HepG2 (cell line): Measurements from ENCODE around the gene RNASE7. TPM values are rescaled to one million over a fixed set of nuclear protein-coding genes. Genes with fewer than 3 reads are reported as not detected.

ENCODE experiments used
- AKAP8 ChIP-seq: sonication (generic); formaldehyde crosslinking; IDR thresholded peaks from 2 replicates; pipeline ENCODE4 v1.5.1; 2020; ENCODE audit warnings: mild to moderate bottlenecking, missing genetic modification reagents
- FOXO4 ChIP-seq: sonication (generic); formaldehyde crosslinking; conservative IDR thresholded peaks from 2 replicates; pipeline ENCODE4 v1.8.1; 2023; ENCODE audit warnings: missing genetic modification reagents
- HNRNPUL1 ChIP-seq: fragments of 200-400 bp; formaldehyde crosslinking; IDR thresholded peaks from 2 replicates; pipeline ENCODE4 v1.6.1; 2017; ENCODE audit warnings: low read depth, mild to moderate bottlenecking, low read length, moderate library complexity
- HOXA5 ChIP-seq: sonication (generic); formaldehyde crosslinking; IDR thresholded peaks from 2 replicates; pipeline ENCODE4 v1.4.0; 2020; ENCODE audit warnings: missing genetic modification reagents
- JUNB ChIP-seq: sonication (generic); formaldehyde crosslinking; IDR thresholded peaks from 2 replicates; pipeline ENCODE4 v1.8.0; 2022; ENCODE audit warnings: missing genetic modification reagents, mild to moderate bottlenecking, borderline replicate concordance
- KAT8 ChIP-seq: IDR thresholded peaks from 2 replicates; pipeline ENCODE4 v1.6.1; 2016; ENCODE audit warnings: missing genetic modification reagents, missing compliant biosample characterization
- KDM4B ChIP-seq: sonication (generic); formaldehyde crosslinking; IDR thresholded peaks from 2 replicates; pipeline ENCODE4 v1.4.0; 2020; ENCODE audit warnings: missing genetic modification reagents
- KDM5A ChIP-seq: fragments of 200-600 bp; sonication (generic); IDR thresholded peaks from 2 replicates; pipeline ENCODE4 v1.7.0; 2018; ENCODE audit warnings: antibody characterized with exemption, mild to moderate bottlenecking, low read length, borderline replicate concordance
- MNT ChIP-seq: fragments of 450-650 bp; IDR thresholded peaks from 2 replicates; pipeline ENCODE4 v1.6.1; 2016
- NRL ChIP-seq: sonication (generic); formaldehyde crosslinking; IDR thresholded peaks from 2 replicates; pipeline ENCODE4 v1.5.0; 2020; ENCODE audit warnings: missing genetic modification reagents, mild to moderate bottlenecking, moderate library complexity, borderline replicate concordance
- ONECUT2 ChIP-seq: sonication (generic); formaldehyde crosslinking; IDR thresholded peaks from 2 replicates; pipeline ENCODE4 v1.4.0; 2020; ENCODE audit warnings: missing genetic modification reagents
- PAWR ChIP-seq: sonication (generic); formaldehyde crosslinking; IDR thresholded peaks from 2 replicates; pipeline ENCODE4 v1.4.0; 2020; ENCODE audit warnings: missing genetic modification reagents, mild to moderate bottlenecking, borderline replicate concordance
- RFX1 ChIP-seq: fragments of 450-650 bp; IDR thresholded peaks from 2 replicates; pipeline ENCODE4 v1.6.1; 2017
- SALL2 ChIP-seq: sonication (generic); formaldehyde crosslinking; IDR thresholded peaks from 2 replicates; pipeline ENCODE4 v1.8.1; 2023; ENCODE audit warnings: mild to moderate bottlenecking, missing genetic modification reagents, inconsistent platforms
- SAP130 ChIP-seq: IDR thresholded peaks from 2 replicates; pipeline ENCODE4 v1.6.1; 2016; ENCODE audit warnings: low read depth
- SMC3 ChIP-seq: IDR thresholded peaks from 2 replicates; pipeline ENCODE4 v1.6.1; 2011; ENCODE audit warnings: low read length, improper control_type of control experiment
- THAP11 ChIP-seq: IDR thresholded peaks from 2 replicates; pipeline ENCODE4 v1.6.1; 2016; ENCODE audit warnings: missing biosample characterization, missing genetic modification reagents
- TRAFD1 ChIP-seq: sonication (generic); formaldehyde crosslinking; IDR thresholded peaks from 2 replicates; pipeline ENCODE4 v1.5.1; 2020; ENCODE audit warnings: missing genetic modification reagents, mild to moderate bottlenecking, borderline replicate concordance
- ZBTB49 ChIP-seq: sonication (generic); formaldehyde crosslinking; IDR thresholded peaks from 2 replicates; pipeline ENCODE4 v1.4.0; 2020; ENCODE audit warnings: missing genetic modification reagents, borderline replicate concordance
- ZNF253 ChIP-seq: sonication (generic); formaldehyde crosslinking; IDR thresholded peaks from 2 replicates; pipeline ENCODE4 v1.8.0; 2022; ENCODE audit warnings: mild to moderate bottlenecking, missing genetic modification reagents, borderline replicate concordance
- ZNF263 ChIP-seq: sonication (generic); formaldehyde crosslinking; IDR thresholded peaks from 2 replicates; pipeline ENCODE4 v1.4.0; 2020; ENCODE audit warnings: missing genetic modification reagents
- ZNF367 ChIP-seq: sonication (generic); formaldehyde crosslinking; IDR thresholded peaks from 2 replicates; pipeline ENCODE4 v1.4.0; 2020; ENCODE audit warnings: missing genetic modification reagents, borderline replicate concordance
- ZNF432 ChIP-seq: sonication (generic); formaldehyde crosslinking; IDR thresholded peaks from 2 replicates; pipeline ENCODE4 v1.5.0; 2020; ENCODE audit warnings: missing genetic modification reagents, mild to moderate bottlenecking, borderline replicate concordance
- ZNF501 ChIP-seq: sonication (generic); formaldehyde crosslinking; IDR thresholded peaks from 2 replicates; pipeline ENCODE4 v1.5.1; 2020; ENCODE audit warnings: mild to moderate bottlenecking, moderate library complexity, missing genetic modification reagents
- ZNF556 ChIP-seq: sonication (generic); formaldehyde crosslinking; IDR thresholded peaks from 2 replicates; pipeline ENCODE4 v1.4.0; 2020; ENCODE audit warnings: mild to moderate bottlenecking, missing genetic modification reagents, borderline replicate concordance
- ZNF776 ChIP-seq: sonication (generic); formaldehyde crosslinking; IDR thresholded peaks from 2 replicates; pipeline ENCODE4 v1.4.0; 2020; ENCODE audit warnings: mild to moderate bottlenecking, missing genetic modification reagents
- ZNF777 ChIP-seq: sonication (generic); formaldehyde crosslinking; IDR thresholded peaks from 2 replicates; pipeline ENCODE4 v1.4.0; 2020; ENCODE audit warnings: missing genetic modification reagents
- polyA plus RNA-seq, 8 experiments: library from polyadenylated mRNA; depleted of rRNA in 3 of 8; stranded (reverse) in 7 of 8; unstranded in 1 of 8; fragments of >200 nt; fragmentation: Illumina TruSeq in 4 of 8; extraction: Trizol in 4 of 8; gene quantifications; 2 replicates each; pipeline versions ENCODE4 v1.2.1 to v1.2.3, GENCODE V29; 2011 to 2016; ENCODE audit warnings: low read depth in 4 of 8, missing spikeins in 1 of 8, mixed read lengths in 1 of 8; ENCODE audit not compliant: insufficient read depth in 1 of 8
- total RNA-seq, 5 experiments: library from RNA; depleted of rRNA; stranded (reverse); fragments of >200 nt; fragmentation: Illumina TruSeq; extraction: Trizol; gene quantifications; 2 replicates each; pipeline ENCODE4 v1.2.3, GENCODE V29; 2016; ENCODE audit warnings: low read depth in 1 of 5

RNASE7 gene
- total and polyA plus RNA-seq, 2 of the 13 experiments (the other 11 are each of a cell fraction or from before 2014, with no cell fraction given) = 0.04 TPM; not detected in 1

- no peak for TF ChIP-seq ZNF432 (CRISPR knock-in tag)
- TF ChIP-seq ZNF253 (CRISPR knock-in tag) = no peak
- no peak for TF ChIP-seq SALL2
- TF ChIP-seq ZNF556 (CRISPR knock-in tag) = no peak
- no peak for TF ChIP-seq ZBTB49 (CRISPR knock-in tag)
- TF ChIP-seq ONECUT2 (CRISPR knock-in tag) = no peak
- TF ChIP-seq SAP130 (CRISPR knock-in tag) = no peak
- no peak for TF ChIP-seq TRAFD1 (CRISPR knock-in tag)
- TF ChIP-seq KAT8 (CRISPR knock-in tag) = no peak
- TF ChIP-seq FOXO4 (CRISPR knock-in tag) = no peak
- TF ChIP-seq MNT = no peak
- TF ChIP-seq SMC3 = no peak
- TF ChIP-seq KDM4B (CRISPR knock-in tag) = no peak
- no peak for TF ChIP-seq HNRNPUL1
- no peak for TF ChIP-seq ZNF367
- no peak for TF ChIP-seq KDM5A
- peak; percentile 46; the same call in 1 of the 2 replicates for TF ChIP-seq ZNF501 (CRISPR knock-in tag)
- TF ChIP-seq JUNB (CRISPR knock-in tag) = no peak
- no peak for TF ChIP-seq THAP11
- TF ChIP-seq RFX1 = no peak
- no peak for TF ChIP-seq ZNF776
- TF ChIP-seq ZNF777 (CRISPR knock-in tag) = 0 out of 2 replicates have a peak, but pooled peaks have one; percentile 46
- TF ChIP-seq AKAP8 = no peak
- no peak for TF ChIP-seq NRL (CRISPR knock-in tag)
- no peak for TF ChIP-seq PAWR
- TF ChIP-seq ZNF263 (CRISPR knock-in tag) = no peak
- no peak for TF ChIP-seq HOXA5 (CRISPR knock-in tag)
Observed at GRCh38 chr14:21058903-21059302, 16.7 kb downstream of the RNASE7 start (continued).
